GM18951 (cell line): ENCODE data around the gene CCL28.

Experiments used
- POLR2A ChIP-seq: IDR thresholded peaks from 4 replicates; pipeline ENCODE4 v1.6.1; 2011; ENCODE audit warnings: mild to moderate bottlenecking; ENCODE audit not compliant: insufficient read length, insufficient read depth; ENCODE audit errors: extremely low read depth
- in situ Hi-C: fragments of 300-500 bp; cut with MboI; formaldehyde crosslinking; loops from one replicate; pipeline ENCODE4 v1.12.0; 2022; ENCODE audit warnings: low sequenced_read_pairs, mixed read lengths, inconsistent platforms; ENCODE audit not compliant: unreplicated experiment

The CCL28 gene

GRCh38 chr5:43332401-43332800 is 79.8 kb downstream of the CCL28 start:
- in situ Hi-C loops, result no loop called here
- no peak for TF ChIP-seq POLR2A
